ENCODE measurements around the gene BRME1.
A peak's percentile ranks its signal among the peaks of the same experiment; 100 is the strongest.

GRCh38 chr19:13902993-13903555, 2.8 kb downstream of the BRME1 start:
- TF ChIP-seq CTCF (IDR thresholded peaks at IDR 0.05; ENCODE audit: insufficient read depth, low read length, poor library complexity, severe bottlenecking), result peak; percentile 41
- TF ChIP-seq EZH2phosphoT487 (conservative IDR thresholded peaks at IDR 0.05; ENCODE audit: low read length), result no peak
